GM12878 (cell line): ENCODE measurements around the gene TNK2. TPM values are rescaled to one million over a fixed set of nuclear protein-coding genes. Genes with fewer than 3 reads are reported as not detected.
"Not testable (repeated sequence)": the region's sequence is repeated elsewhere in the genome, so short reads cannot be mapped to it uniquely, and the experiment has no call there.

Experiments
- ATAC-seq: fragments of 200-7000 bp; cut with Tn5 transposase; 3 replicates; pipeline ENCODE4 v1.9.1; 2020; ENCODE audit warnings: mild to moderate bottlenecking, moderate library complexity
- BruUV-seq: library from RNA; stranded (reverse); fragments of 400-500 nt; replicated peaks from 2 replicates; lab custom pipeline; 2021; lab: Mats Ljungman, UMichigan
- CTCF ChIA-PET: fragments of 300-600 bp; sonication (Branson Sonifier 250); formaldehyde crosslinking; extraction: SDS; loops from one replicate; lab custom pipeline; 2021; ENCODE audit warnings: inconsistent platforms; lab: Yijun Ruan, JAX
- POLR2A ChIA-PET: fragments of 350-600 bp; formaldehyde crosslinking; extraction: SDS; loops from one replicate; lab custom pipeline; 2021; ENCODE audit warnings: inconsistent platforms; lab: Charles Lee
- RAD21 ChIA-PET: fragments of 300-600 bp; sonication (Branson Sonifier 250); formaldehyde crosslinking; loops from one replicate; lab custom pipeline; 2023; ENCODE audit warnings: antibody characterized with exemption; ENCODE audit not compliant: unreplicated experiment; lab: Charles Lee
- SMC1A ChIA-PET: fragments of 300-600 bp; sonication (Branson Sonifier 250); formaldehyde crosslinking; loops from one replicate; lab custom pipeline; 2023; ENCODE audit not compliant: unreplicated experiment, uncharacterized antibody; lab: Charles Lee
- DNase-seq: peaks from one replicate; pipeline ENCODE4 v3.0.0-alpha.2; 2011; ENCODE audit warnings: low read depth, low spot score
- FAIRE-seq: peaks from 3 replicates; lab custom pipeline; 2011; peaks lifted over from hg19 to GRCh38; lab: Jason Lieb, UNC
- H2AFZ ChIP-seq: 2 replicates; pipeline ENCODE4 v1.6.0; 2011; ENCODE audit warnings: low read depth, low read length, control low read depth; ENCODE audit not compliant: control insufficient read depth
- H3K27ac ChIP-seq: 2 replicates; pipeline ENCODE4 v1.5.1; 2011; ENCODE audit warnings: control low read depth; ENCODE audit not compliant: control insufficient read depth, insufficient read depth
- H3K27me3 ChIP-seq, 2 experiments: replicated peaks in 1 of 2; 2 replicates each; pipeline versions ENCODE4 v1.6.0 to v1.6.1; 2011; ENCODE audit warnings: low read length in 1 of 2; ENCODE audit not compliant: control insufficient read depth in 2 of 2, insufficient read depth in 2 of 2
- H3K36me3 ChIP-seq, 2 experiments: 2 replicates each; pipeline ENCODE4 v1.5.1; 2011; ENCODE audit warnings: low read length in 1 of 2; ENCODE audit not compliant: control insufficient read depth in 2 of 2, insufficient read depth in 2 of 2
- H3K4me1 ChIP-seq: 2 replicates; pipeline ENCODE4 v1.6.1; 2011; ENCODE audit warnings: mild to moderate bottlenecking, low read length, moderate library complexity, mixed read lengths; ENCODE audit not compliant: control insufficient read depth, insufficient read depth
- H3K4me2 ChIP-seq: 2 replicates; pipeline ENCODE4 v1.6.0; 2011; ENCODE audit warnings: control low read depth; ENCODE audit not compliant: control insufficient read depth, insufficient read depth
- H3K4me3 ChIP-seq: fragments of 200-600 bp; sonication (generic); 2 replicates; pipeline ENCODE4 v1.5.1; 2016
- H3K79me2 ChIP-seq: 2 replicates; pipeline ENCODE4 v1.6.0; 2011; ENCODE audit warnings: low read length; ENCODE audit not compliant: control insufficient read depth, insufficient read depth
- H3K9ac ChIP-seq: 2 replicates; pipeline ENCODE4 v1.8.0; 2011; ENCODE audit warnings: low read length, control low read depth, mixed read lengths; ENCODE audit not compliant: control insufficient read depth, insufficient read depth
- H3K9me3 ChIP-seq: replicated peaks from 3 replicates; pipeline ENCODE4 v1.5.1; 2011; ENCODE audit warnings: mild to moderate bottlenecking, low read length; ENCODE audit not compliant: control insufficient read depth, insufficient read depth
- H4K20me1 ChIP-seq: 2 replicates; pipeline ENCODE4 v1.6.0; 2011; ENCODE audit not compliant: control insufficient read depth, insufficient read depth
- BRCA1 ChIP-seq: IDR thresholded peaks from 2 replicates; pipeline ENCODE4 v1.6.1; 2011; ENCODE audit warnings: low read depth, low read length, improper control_type of control experiment
- EGR1 ChIP-seq, 2 experiments: IDR thresholded peaks; 1 replicate in 1 of 2; 2 replicates in 1 of 2; pipeline ENCODE4 v1.6.1; 2011 to 2012; ENCODE audit warnings: low read depth in 2 of 2, low read length in 2 of 2, borderline replicate concordance in 1 of 2, mild to moderate bottlenecking in 1 of 2, moderate library complexity in 1 of 2
- RUNX3 ChIP-seq: IDR thresholded peaks from 2 replicates; pipeline ENCODE4 v1.6.1; 2012; ENCODE audit warnings: low read length, inconsistent platforms
- ZNF24 ChIP-seq: fragments of 450-650 bp; IDR thresholded peaks from 2 replicates; pipeline ENCODE4 v1.6.1; 2017; ENCODE audit warnings: antibody characterized with exemption, mild to moderate bottlenecking
- WGBS: methylation state at CpG from one replicate; pipeline ENCODE4 v1.1.6; 2016; ENCODE audit warnings: low lambda C conversion rate; ENCODE audit not compliant: insufficient replicate concordance, insufficient coverage; ENCODE audit errors: missing lambda C conversion rate; 5-methylcytosine and 5-hydroxymethylcytosine counted together
- in situ Hi-C: fragments of 300-500 bp; cut with MboI; formaldehyde crosslinking; loops from 9 replicates; pipeline ENCODE4 v1.14.3; 2018; ENCODE audit warnings: mixed read lengths
- intact Hi-C: fragments of 100-400 bp; cut with micrococcal nuclease; formaldehyde crosslinking; loops from one replicate; pipeline ENCODE4 v1.14.2; 2022; ENCODE audit not compliant: unreplicated experiment
- polyA plus RNA-seq, 11 experiments: library from polyadenylated mRNA; depleted of rRNA in 4 of 11; unstranded in 6 of 11; stranded (reverse) in 5 of 11; fragments of >200 nt; fragmentation: Nextera tagmentation in 4 of 11; fragmentation: Illumina TruSeq in 1 of 11; extraction: Ambion mirVana in 4 of 11; extraction: Trizol in 1 of 11; gene quantifications; 1 replicate in 1 of 11; 2 replicates in 10 of 11; pipeline versions ENCODE4 v1.2.1 to v1.2.3, GENCODE V29; 2011 to 2016; ENCODE audit warnings: inconsistent platforms in 2 of 11, missing spikeins in 2 of 11, low read depth in 1 of 11
- total RNA-seq, 4 experiments: library from RNA; depleted of rRNA in 3 of 4; stranded (reverse); fragments of >200 nt in 3 of 4; fragmentation: Illumina TruSeq in 1 of 4; extraction: Trizol in 1 of 4; gene quantifications; 2 replicates each; pipeline versions ENCODE4 v1.2.1 to v1.2.3, GENCODE V29; 2013 to 2021
- TF ChIP-seq, protein P1 (sequence below): IDR thresholded peaks from 2 replicates; pipeline ENCODE4 v1.6.1; 2012; ENCODE audit warnings: mild to moderate bottlenecking, low read depth, low read length
- TF ChIP-seq, protein P2 (sequence below): IDR thresholded peaks from 2 replicates; pipeline ENCODE4 v1.6.1; 2012; ENCODE audit warnings: low read depth, low read length, improper control_type of control experiment

Gene TNK2
- total and polyA plus RNA-seq, 10 of the 15 experiments (the other 5 are each of a cell fraction or from before 2014, with no cell fraction given) = 0.13 to 47.8 (median 10.8) TPM

DNA sequence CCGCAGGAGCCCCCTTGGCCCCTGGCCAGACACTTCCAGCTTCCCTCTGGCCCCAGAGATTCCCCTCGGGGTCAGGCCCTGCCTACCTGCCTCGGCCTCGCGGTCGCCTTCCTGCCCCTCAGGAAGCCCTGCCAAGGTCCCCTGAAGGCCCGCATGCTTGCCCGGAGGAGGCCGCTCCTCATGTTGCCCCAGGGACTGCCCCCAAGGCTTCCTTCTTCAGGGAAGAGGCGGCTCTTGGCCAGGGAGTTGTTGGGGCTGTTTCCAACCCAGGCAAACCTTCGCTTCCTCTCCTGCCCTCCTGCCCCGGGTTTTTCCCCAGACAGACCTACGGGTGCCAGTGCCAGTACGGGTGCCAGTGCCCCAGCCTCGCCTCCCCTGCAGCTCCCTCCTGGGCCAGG, 83.2 kb downstream of the TNK2 start (continued):
- TF ChIP-seq ZNF24 = no peak
- no peak for TF ChIP-seq BRCA1
- TF ChIP-seq, protein P1, sequence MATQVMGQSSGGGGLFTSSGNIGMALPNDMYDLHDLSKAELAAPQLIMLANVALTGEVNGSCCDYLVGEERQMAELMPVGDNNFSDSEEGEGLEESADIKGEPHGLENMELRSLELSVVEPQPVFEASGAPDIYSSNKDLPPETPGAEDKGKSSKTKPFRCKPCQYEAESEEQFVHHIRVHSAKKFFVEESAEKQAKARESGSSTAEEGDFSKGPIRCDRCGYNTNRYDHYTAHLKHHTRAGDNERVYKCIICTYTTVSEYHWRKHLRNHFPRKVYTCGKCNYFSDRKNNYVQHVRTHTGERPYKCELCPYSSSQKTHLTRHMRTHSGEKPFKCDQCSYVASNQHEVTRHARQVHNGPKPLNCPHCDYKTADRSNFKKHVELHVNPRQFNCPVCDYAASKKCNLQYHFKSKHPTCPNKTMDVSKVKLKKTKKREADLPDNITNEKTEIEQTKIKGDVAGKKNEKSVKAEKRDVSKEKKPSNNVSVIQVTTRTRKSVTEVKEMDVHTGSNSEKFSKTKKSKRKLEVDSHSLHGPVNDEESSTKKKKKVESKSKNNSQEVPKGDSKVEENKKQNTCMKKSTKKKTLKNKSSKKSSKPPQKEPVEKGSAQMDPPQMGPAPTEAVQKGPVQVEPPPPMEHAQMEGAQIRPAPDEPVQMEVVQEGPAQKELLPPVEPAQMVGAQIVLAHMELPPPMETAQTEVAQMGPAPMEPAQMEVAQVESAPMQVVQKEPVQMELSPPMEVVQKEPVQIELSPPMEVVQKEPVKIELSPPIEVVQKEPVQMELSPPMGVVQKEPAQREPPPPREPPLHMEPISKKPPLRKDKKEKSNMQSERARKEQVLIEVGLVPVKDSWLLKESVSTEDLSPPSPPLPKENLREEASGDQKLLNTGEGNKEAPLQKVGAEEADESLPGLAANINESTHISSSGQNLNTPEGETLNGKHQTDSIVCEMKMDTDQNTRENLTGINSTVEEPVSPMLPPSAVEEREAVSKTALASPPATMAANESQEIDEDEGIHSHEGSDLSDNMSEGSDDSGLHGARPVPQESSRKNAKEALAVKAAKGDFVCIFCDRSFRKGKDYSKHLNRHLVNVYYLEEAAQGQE = no peak
- TF ChIP-seq, protein P2, sequence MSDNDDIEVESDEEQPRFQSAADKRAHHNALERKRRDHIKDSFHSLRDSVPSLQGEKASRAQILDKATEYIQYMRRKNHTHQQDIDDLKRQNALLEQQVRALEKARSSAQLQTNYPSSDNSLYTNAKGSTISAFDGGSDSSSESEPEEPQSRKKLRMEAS = no peak
- TF ChIP-seq RUNX3 = no peak
- TF ChIP-seq EGR1 (IDR thresholded peaks at IDR 0.05; ENCODE audit: borderline replicate concordance in 1 of 2, low read depth in 2 of 2, low read length in 2 of 2) = no peak

DNA sequence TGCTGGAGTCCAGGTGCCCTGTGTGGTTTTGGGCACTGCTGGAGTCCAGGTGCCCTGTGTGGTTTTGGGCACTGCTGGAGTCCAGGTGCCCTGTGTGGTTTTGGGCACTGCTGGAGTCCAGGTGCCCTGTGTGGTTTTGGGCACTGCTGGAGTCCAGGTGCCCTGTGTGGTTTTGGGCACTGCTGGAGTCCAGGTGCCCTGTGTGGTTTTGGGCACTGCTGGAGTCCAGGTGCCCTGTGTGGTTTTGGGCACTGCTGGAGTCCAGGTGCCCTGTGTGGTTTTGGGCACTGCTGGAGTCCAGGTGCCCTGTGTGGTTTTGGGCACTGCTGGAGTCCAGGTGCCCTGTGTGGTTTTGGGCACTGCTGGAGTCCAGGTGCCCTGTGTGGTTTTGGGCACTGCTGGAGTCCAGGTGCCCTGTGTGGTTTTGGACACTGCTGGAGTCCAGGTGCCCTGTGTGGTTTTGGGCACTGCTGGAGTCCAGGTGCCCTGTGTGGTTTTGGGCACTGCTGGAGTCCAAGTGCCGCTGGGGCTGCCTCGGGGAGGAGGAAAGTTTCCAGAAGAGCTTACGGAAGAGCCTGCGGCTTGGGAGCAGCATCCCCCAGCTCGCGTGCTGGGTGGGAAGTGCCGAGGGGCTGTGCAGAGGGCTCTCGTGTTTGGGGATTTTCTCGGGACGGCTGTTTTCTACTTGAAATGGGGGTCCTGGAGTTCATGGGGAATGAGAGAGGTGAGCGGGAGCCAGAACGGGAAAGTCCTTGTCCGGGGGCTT, 83.7 kb downstream of the TNK2 start:
- H3K79me2 ChIP-seq, H3K27ac ChIP-seq, H3K4me1 ChIP-seq, H3K9me3 ChIP-seq, H3K4me3 ChIP-seq, ATAC-seq, FAIRE-seq, H3K36me3 ChIP-seq, H3K4me2 ChIP-seq, POLR2A ChIA-PET, CTCF ChIA-PET, H4K20me1 ChIP-seq, DNase-seq, in situ Hi-C loops, RAD21 ChIA-PET, intact Hi-C loops, SMC1A ChIA-PET, BruUV-seq, H3K27me3 ChIP-seq, H3K9ac ChIP-seq, H2AFZ ChIP-seq: not testable (repeated sequence)
- 73% methylated on average over 11 of the region's 13 CpGs for WGBS
